Activated CD4-positive, alpha-beta memory T cell treated with anti-CD3 and anti-CD28 coated beads, Interleukin-2, amount 10 ng/mL, durations not matched to agents 7 days and 5 days (primary cell): ENCODE results near the gene CAMTA1. TPM values are rescaled to one million over a fixed set of nuclear protein-coding genes. Genes with fewer than 3 reads are reported as not detected.

Experiments used
- CTCF ChIA-PET: fragments of 350-600 bp; sonication (Branson Sonifier 250); formaldehyde crosslinking; loops from one replicate; lab custom pipeline; 2021; ENCODE audit warnings: antibody characterized with exemption, inconsistent platforms; lab: Charles Lee
- POLR2A ChIA-PET: fragments of 350-600 bp; sonication (Branson Sonifier 250); formaldehyde crosslinking; loops from one replicate; lab custom pipeline; 2021; ENCODE audit warnings: antibody characterized with exemption; lab: Charles Lee
- DNase-seq: peaks from one replicate; pipeline ENCODE4 v3.0.0-alpha.2; 2020
- H3K27ac Mint-ChIP-seq: one replicate; pipeline ENCODE4 v1.8.0; 2021; ENCODE audit warnings: mild to moderate bottlenecking, mixed read lengths
- H3K27me3 Mint-ChIP-seq: one replicate; pipeline ENCODE4 v1.8.0; 2021; ENCODE audit warnings: mixed read lengths
- H3K36me3 Mint-ChIP-seq: one replicate; pipeline ENCODE4 v1.8.0; 2021; ENCODE audit warnings: low read depth, mixed read lengths
- H3K4me1 Mint-ChIP-seq: one replicate; pipeline ENCODE4 v1.8.0; 2021; ENCODE audit warnings: mixed read lengths
- H3K4me3 Mint-ChIP-seq: one replicate; pipeline ENCODE4 v1.8.0; 2021; ENCODE audit warnings: mild to moderate bottlenecking, mixed read lengths
- H3K9me3 Mint-ChIP-seq: one replicate; pipeline ENCODE4 v1.8.0; 2021; ENCODE audit warnings: mixed read lengths
- total RNA-seq, 2 experiments: library from RNA; stranded (reverse); gene quantifications; one replicate each; pipeline ENCODE4 v1.2.3, GENCODE V29; 2021

The CAMTA1 gene
- total RNA-seq, 2 experiments from 2014 or later, result 43.0 to 47.3 TPM

- H3K4me1 Mint-ChIP-seq, result no peaks in the 10 kb centered on the region
- H3K4me3 Mint-ChIP-seq, result no peak overlapping the region
- no peak for DNase-seq
- CTCF ChIA-PET, result no interaction called here
- H3K27ac Mint-ChIP-seq, result no peak overlapping the region
- H3K36me3 Mint-ChIP-seq, result no peaks in the 10 kb centered on the region
- H3K9me3 Mint-ChIP-seq, result no peaks in the 10 kb centered on the region
- no peaks in the 10 kb centered on the region for H3K27me3 Mint-ChIP-seq
- POLR2A ChIA-PET, result no interaction called here
Observed at GRCh38 chr1:6947952-6948351, 162.7 kb downstream of the CAMTA1 start.

- Mint-ChIP-seq H3K4me1 (no peaks in the 10 kb centered on the region), H3K9me3 (no peaks in the 10 kb centered on the region), H3K4me3 (no peak overlapping the region), H3K36me3 (no peaks in the 10 kb centered on the region), H3K27ac (no peak overlapping the region), H3K27me3 (no peaks in the 10 kb centered on the region)
- ChIA-PET POLR2A (no interaction called here), CTCF (no interaction called here)
- no peak for DNase-seq
Observed at GRCh38 chr1:6948416-6948815, 163.2 kb downstream of the CAMTA1 start.

GRCh38 chr1:6948861-6949260 lies 163.6 kb downstream of the CAMTA1 start:
- ChIA-PET CTCF (no interaction called here), POLR2A (no interaction called here)

GRCh38 chr1:6950001-6950765 lies 164.9 kb downstream of the CAMTA1 start:
- Mint-ChIP-seq H3K4me1 (no peaks in the 10 kb centered on the region), H3K36me3 (no peaks in the 10 kb centered on the region), H3K27me3 (no peaks in the 10 kb centered on the region), H3K4me3 (no peak overlapping the region), H3K27ac (no peak overlapping the region), H3K9me3 (no peaks in the 10 kb centered on the region)
- no peak for DNase-seq
- ChIA-PET POLR2A (no interaction called here), CTCF (interaction anchor here (1.0 kb wide), 1 partner anchor 60 kb away, joined by 6 read pairs; no protein-coding TSS in a partner anchor)

More at GRCh38 chr1:6948861-6949260, 163.6 kb downstream of the CAMTA1 start:
- Mint-ChIP-seq H3K36me3 (no peaks in the 10 kb centered on the region), H3K27ac (no peak overlapping the region), H3K9me3 (no peaks in the 10 kb centered on the region), H3K27me3 (no peaks in the 10 kb centered on the region), H3K4me1 (no peaks in the 10 kb centered on the region), H3K4me3 (no peak overlapping the region)
- no peak for DNase-seq

- ChIA-PET CTCF (interaction anchor here (1.0 kb wide), 1 partner anchor 61 kb away, joined by 6 read pairs; no protein-coding TSS in a partner anchor), POLR2A (no interaction called here)
- H3K27ac Mint-ChIP-seq, result no peak overlapping the region
- no peak for DNase-seq
- no peak overlapping the region for H3K4me3 Mint-ChIP-seq
- H3K4me1 Mint-ChIP-seq, result no peaks in the 10 kb centered on the region
- H3K36me3 Mint-ChIP-seq, result no peaks in the 10 kb centered on the region
- H3K27me3 Mint-ChIP-seq, result no peaks in the 10 kb centered on the region
- H3K9me3 Mint-ChIP-seq, result no peaks in the 10 kb centered on the region
Observed at GRCh38 chr1:6951536-6951935, 166.3 kb downstream of the CAMTA1 start.

- Mint-ChIP-seq H3K27ac (no peak overlapping the region), H3K36me3 (no peaks in the 10 kb centered on the region), H3K27me3 (no peaks in the 10 kb centered on the region), H3K4me3 (no peak overlapping the region), H3K9me3 (no peaks in the 10 kb centered on the region), H3K4me1 (no peaks in the 10 kb centered on the region)
- ChIA-PET CTCF (no interaction called here), POLR2A (no interaction called here)
- no peak for DNase-seq
Observed at GRCh38 chr1:6953216-6953615, 168.0 kb downstream of the CAMTA1 start.

GRCh38 chr1:6953907-6954364 lies 168.7 kb downstream of the CAMTA1 start:
- Mint-ChIP-seq H3K27ac (no peak overlapping the region), H3K9me3 (no peaks in the 10 kb centered on the region), H3K4me1 (no peaks in the 10 kb centered on the region), H3K36me3 (no peaks in the 10 kb centered on the region), H3K27me3 (no peaks in the 10 kb centered on the region), H3K4me3 (no peak overlapping the region)
- CTCF ChIA-PET, result no interaction called here
- POLR2A ChIA-PET, result no interaction called here
- no peak for DNase-seq

GRCh38 chr1:6954591-6954990 lies 169.3 kb downstream of the CAMTA1 start:
- no peaks in the 10 kb centered on the region for H3K27me3 Mint-ChIP-seq
- H3K4me3 Mint-ChIP-seq, result no peak overlapping the region
- H3K27ac Mint-ChIP-seq, result no peak overlapping the region
- CTCF ChIA-PET, result interaction anchor here (0.6 kb wide), 1 partner anchor 27 kb away, joined by 3 read pairs; no protein-coding TSS in a partner anchor
- no peaks in the 10 kb centered on the region for H3K4me1 Mint-ChIP-seq
- POLR2A ChIA-PET, result no interaction called here
- no peaks in the 10 kb centered on the region for H3K9me3 Mint-ChIP-seq
- H3K36me3 Mint-ChIP-seq, result no peaks in the 10 kb centered on the region
- DNase-seq, result no peak

GRCh38 chr1:6955357-6956094 lies 170.3 kb downstream of the CAMTA1 start:
- Mint-ChIP-seq H3K36me3 (no peaks in the 10 kb centered on the region), H3K4me1 (no peaks in the 10 kb centered on the region), H3K27ac (no peak overlapping the region), H3K27me3 (no peaks in the 10 kb centered on the region), H3K4me3 (no peak overlapping the region), H3K9me3 (no peaks in the 10 kb centered on the region)
- CTCF ChIA-PET, result no interaction called here
- POLR2A ChIA-PET, result no interaction called here
- no peak for DNase-seq

- no peaks in the 10 kb centered on the region for H3K4me1 Mint-ChIP-seq
- ChIA-PET CTCF (no interaction called here), POLR2A (no interaction called here)
- H3K36me3 Mint-ChIP-seq, result no peaks in the 10 kb centered on the region
- H3K9me3 Mint-ChIP-seq, result no peaks in the 10 kb centered on the region
- H3K27me3 Mint-ChIP-seq, result peaks cover 5% of the 10 kb centered on the region
- H3K4me3 Mint-ChIP-seq, result no peak overlapping the region
- no peak overlapping the region for H3K27ac Mint-ChIP-seq
- no peak for DNase-seq
Observed at GRCh38 chr1:6956488-6957159, 171.4 kb downstream of the CAMTA1 start.

- H3K4me3 Mint-ChIP-seq, result no peak overlapping the region
- no peaks in the 10 kb centered on the region for H3K36me3 Mint-ChIP-seq
- ChIA-PET CTCF (no interaction called here), POLR2A (no interaction called here)
- no peak for DNase-seq
- H3K27ac Mint-ChIP-seq, result no peak overlapping the region
- no peaks in the 10 kb centered on the region for H3K9me3 Mint-ChIP-seq
- no peaks in the 10 kb centered on the region for H3K4me1 Mint-ChIP-seq
- peaks cover 5% of the 10 kb centered on the region for H3K27me3 Mint-ChIP-seq
Observed at GRCh38 chr1:6957341-6957740, 172.1 kb downstream of the CAMTA1 start.

- H3K27me3 Mint-ChIP-seq, result peaks cover 6% of the 10 kb centered on the region
- no peaks in the 10 kb centered on the region for H3K9me3 Mint-ChIP-seq
- no peak for DNase-seq
- no peak overlapping the region for H3K4me3 Mint-ChIP-seq
- no peak overlapping the region for H3K27ac Mint-ChIP-seq
- peaks cover 7% of the 10 kb centered on the region for H3K4me1 Mint-ChIP-seq
- POLR2A ChIA-PET, result no interaction called here
- H3K36me3 Mint-ChIP-seq, result no peaks in the 10 kb centered on the region
- CTCF ChIA-PET, result no interaction called here
Observed at GRCh38 chr1:6958407-6959030, 173.3 kb downstream of the CAMTA1 start.

- H3K4me3 Mint-ChIP-seq, result no peak overlapping the region
- peaks cover 11% of the 10 kb centered on the region for H3K27me3 Mint-ChIP-seq
- CTCF ChIA-PET, result no interaction called here
- H3K9me3 Mint-ChIP-seq, result no peaks in the 10 kb centered on the region
- no peaks in the 10 kb centered on the region for H3K36me3 Mint-ChIP-seq
- H3K27ac Mint-ChIP-seq, result no peak overlapping the region
- DNase-seq, result no peak
- POLR2A ChIA-PET, result no interaction called here
- peaks cover 10% of the 10 kb centered on the region for H3K4me1 Mint-ChIP-seq
Observed at GRCh38 chr1:6959491-6959890, 174.2 kb downstream of the CAMTA1 start.
